Left ventricle myocardium inferior (tissue), 1 donor: Measurements from ENCODE around the gene SLC25A3. TPM values are rescaled to one million over a fixed set of nuclear protein-coding genes. Genes with fewer than 3 reads are reported as not detected.
"Not testable (repeated sequence)": the region's sequence is repeated elsewhere in the genome, so short reads cannot be mapped to it uniquely, and the experiment has no call there.

Experiments used
- DNase-seq: peaks from one replicate; pipeline ENCODE4 v3.0.0-alpha.2; 2020
- H3K27ac ChIP-seq: fragments of 200-600 bp; replicated peaks from 2 replicates; pipeline ENCODE4 v1.8.0; 2021
- H3K27me3 ChIP-seq: fragments of 200-600 bp; 2 replicates; pipeline ENCODE4 v1.8.0; 2021; ENCODE audit warnings: low read depth
- H3K36me3 ChIP-seq: fragments of 200-600 bp; 2 replicates; pipeline ENCODE4 v1.8.0; 2021
- H3K4me1 ChIP-seq: fragments of 200-600 bp; 2 replicates; pipeline ENCODE4 v1.8.0; 2021
- H3K4me3 ChIP-seq: fragments of 200-600 bp; 2 replicates; pipeline ENCODE4 v1.8.0; 2021; ENCODE audit warnings: mild to moderate bottlenecking, moderate library complexity
- H3K9me3 ChIP-seq: fragments of 200-600 bp; replicated peaks from 2 replicates; pipeline ENCODE4 v1.8.0; 2021
- intact Hi-C: fragments of 100-400 bp; cut with micrococcal nuclease; formaldehyde crosslinking; loops from one replicate; pipeline ENCODE4 v1.11.0; 2022
- total RNA-seq: library from RNA; stranded (reverse); fragmentation: NEBNext Ultra II Directional; extraction: Animal tissue kit (Norgen Biotek cat#: 25700); gene quantifications from one replicate; pipeline ENCODE4 v1.2.1, GENCODE V29; 2021
- TF ChIP-seq, protein P1 (sequence below): fragments of 200-600 bp; IDR thresholded peaks from 2 replicates; pipeline ENCODE4 v1.8.0; 2021; ENCODE audit warnings: antibody characterized with exemption, mild to moderate bottlenecking, borderline replicate concordance
- donor health status: DM: no; HTN: yes; CAD: no; lungs with severe emphysema.

Gene SLC25A3
- total RNA-seq, 1 donor from 2014 or later = 1,638 TPM

- Histone ChIP-seq H3K4me1 (peaks cover 24% of the 10 kb centered on the region), H3K9me3 (no peaks in the 10 kb centered on the region), H3K27ac (no peak overlapping the region), H3K27me3 (no peaks in the 10 kb centered on the region), H3K4me3 (no peak overlapping the region), H3K36me3 (no peaks in the 10 kb centered on the region)
- DNase-seq = no peak
- TF ChIP-seq, protein P1, sequence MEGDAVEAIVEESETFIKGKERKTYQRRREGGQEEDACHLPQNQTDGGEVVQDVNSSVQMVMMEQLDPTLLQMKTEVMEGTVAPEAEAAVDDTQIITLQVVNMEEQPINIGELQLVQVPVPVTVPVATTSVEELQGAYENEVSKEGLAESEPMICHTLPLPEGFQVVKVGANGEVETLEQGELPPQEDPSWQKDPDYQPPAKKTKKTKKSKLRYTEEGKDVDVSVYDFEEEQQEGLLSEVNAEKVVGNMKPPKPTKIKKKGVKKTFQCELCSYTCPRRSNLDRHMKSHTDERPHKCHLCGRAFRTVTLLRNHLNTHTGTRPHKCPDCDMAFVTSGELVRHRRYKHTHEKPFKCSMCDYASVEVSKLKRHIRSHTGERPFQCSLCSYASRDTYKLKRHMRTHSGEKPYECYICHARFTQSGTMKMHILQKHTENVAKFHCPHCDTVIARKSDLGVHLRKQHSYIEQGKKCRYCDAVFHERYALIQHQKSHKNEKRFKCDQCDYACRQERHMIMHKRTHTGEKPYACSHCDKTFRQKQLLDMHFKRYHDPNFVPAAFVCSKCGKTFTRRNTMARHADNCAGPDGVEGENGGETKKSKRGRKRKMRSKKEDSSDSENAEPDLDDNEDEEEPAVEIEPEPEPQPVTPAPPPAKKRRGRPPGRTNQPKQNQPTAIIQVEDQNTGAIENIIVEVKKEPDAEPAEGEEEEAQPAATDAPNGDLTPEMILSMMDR = no peak
- intact Hi-C loops = no loop called here
Observed at GRCh38 chr12:98639491-98639890, 46.0 kb downstream of the SLC25A3 start.

DNA sequence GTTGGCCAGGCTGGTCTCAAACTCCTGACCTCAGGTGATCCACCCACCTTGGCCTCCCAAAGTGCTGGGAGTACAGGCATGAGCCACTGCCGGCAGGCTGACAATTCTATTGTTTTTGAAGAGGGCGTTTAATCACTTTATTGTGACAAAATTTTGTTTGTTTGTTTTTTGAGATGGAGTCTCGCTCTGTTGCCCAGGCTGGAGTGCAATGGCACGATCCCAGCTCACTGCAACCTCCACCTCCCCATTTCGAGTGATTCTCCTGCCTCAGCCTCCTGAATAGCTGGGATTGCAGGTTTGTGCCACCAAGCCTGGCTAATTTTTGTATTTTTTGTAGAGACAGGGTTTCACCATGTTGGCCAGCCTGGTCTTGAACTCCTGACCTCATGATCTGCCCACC, 49.3 kb downstream of the SLC25A3 start:
- Histone ChIP-seq H3K4me1 (peaks cover 52% of the 10 kb centered on the region), H3K4me3 (peak overlapping the region; percentile 91)
- H3K36me3 ChIP-seq, H3K27me3 ChIP-seq, intact Hi-C loops, DNase-seq, H3K27ac ChIP-seq, H3K9me3 ChIP-seq: not testable (repeated sequence)

GRCh38 chr12:98644433-98644711, 50.9 kb downstream of the SLC25A3 start:
- Histone ChIP-seq H3K27ac (peak overlapping the region; percentile 90), H3K9me3 (no peaks in the 10 kb centered on the region), H3K4me1 (peaks cover 47% of the 10 kb centered on the region), H3K36me3 (peaks cover 12% of the 10 kb centered on the region), H3K27me3 (no peaks in the 10 kb centered on the region), H3K4me3 (peak overlapping the region; percentile 91)
- TF ChIP-seq, protein P1 = no peak
- intact Hi-C loops = no loop called here
- DNase-seq = no peak

DNA sequence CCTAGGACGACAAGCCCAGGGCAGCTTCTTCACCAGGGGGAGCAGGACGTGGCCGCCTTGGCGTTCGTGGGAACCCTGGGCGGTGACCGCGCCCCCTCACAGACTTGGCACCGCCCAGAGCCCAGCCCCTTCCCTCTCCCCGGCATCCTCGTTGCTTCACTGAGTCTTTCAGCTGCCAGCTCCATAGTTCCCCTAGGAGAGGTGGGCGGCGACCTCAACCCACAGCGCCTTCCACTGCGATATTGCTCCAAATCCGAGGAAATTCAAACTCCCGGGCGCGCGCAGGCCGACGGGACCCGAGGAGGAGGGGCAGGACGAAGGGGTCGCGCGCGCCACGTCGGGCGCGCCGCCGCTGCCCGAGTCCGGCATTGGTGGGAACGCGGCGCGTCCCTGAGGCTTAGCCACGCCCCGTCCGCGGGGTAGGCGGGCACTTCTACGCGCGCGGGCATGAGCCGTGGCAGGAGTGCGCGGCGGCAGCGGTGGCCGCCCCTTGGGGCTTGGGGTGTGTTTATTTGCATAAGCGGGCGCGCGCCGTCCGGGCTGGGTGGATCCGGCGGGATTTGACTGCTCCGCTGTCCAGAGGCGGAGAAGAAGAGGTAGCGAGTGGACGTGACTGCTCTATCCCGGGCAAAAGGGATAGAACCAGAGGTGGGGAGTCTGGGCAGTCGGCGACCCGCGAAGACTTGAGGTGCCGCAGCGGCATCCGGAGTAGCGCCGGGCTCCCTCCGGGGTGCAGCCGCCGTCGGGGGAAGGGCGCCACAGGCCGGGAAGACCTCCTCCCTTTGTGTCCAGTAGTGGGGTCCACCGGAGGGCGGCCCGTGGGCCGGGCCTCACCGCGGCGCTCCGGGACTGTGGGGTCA, 51.5 kb downstream of the SLC25A3 start, which contains the start of the genes APAF1 and IKBIP:
TSS of gene APAF1 (plus strand) at position 579 of the 860 bp plus-strand sequence. CDS start 3,070 bp downstream, outside the sequence.
TSS of gene IKBIP (minus strand) at position 77 of the 860 bp plus-strand sequence. CDS start 87 bp downstream, outside the sequence.
- Histone ChIP-seq H3K4me3 (peak within 1 kb of the TSS; percentile 91), H3K4me1 (peaks cover 41% of the 10 kb centered on the region), H3K9me3 (no peaks in the 10 kb centered on the region), H3K27me3 (no peaks in the 10 kb centered on the region), H3K27ac (peak within 1 kb of the TSS; percentile 90), H3K36me3 (peaks cover 18% of the 10 kb centered on the region)
- intact Hi-C loops = loop anchor here (5.0 kb wide), 1 partner anchor 48 kb away; no protein-coding TSS in a partner anchor
- DNase-seq = peak; percentile 99
- TF ChIP-seq, protein P1 = no peak

DNA sequence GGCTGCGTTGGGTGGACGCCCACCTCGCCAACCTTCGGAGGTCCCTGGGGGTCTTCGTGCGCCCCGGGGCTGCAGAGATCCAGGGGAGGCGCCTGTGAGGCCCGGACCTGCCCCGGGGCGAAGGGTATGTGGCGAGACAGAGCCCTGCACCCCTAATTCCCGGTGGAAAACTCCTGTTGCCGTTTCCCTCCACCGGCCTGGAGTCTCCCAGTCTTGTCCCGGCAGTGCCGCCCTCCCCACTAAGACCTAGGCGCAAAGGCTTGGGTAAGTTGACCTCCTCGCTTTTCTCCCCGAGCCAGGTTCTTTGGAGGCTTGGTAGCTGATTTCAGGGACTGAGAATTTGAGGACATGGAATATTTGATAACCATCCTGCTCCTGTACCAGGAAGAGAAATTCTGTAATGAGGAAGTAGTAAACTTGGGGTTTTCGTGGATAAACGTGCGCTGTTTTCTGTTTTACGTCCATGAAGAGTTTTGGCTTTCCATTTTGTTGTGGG, 52.1 kb downstream of the SLC25A3 start:
- H3K36me3 ChIP-seq = peaks cover 25% of the 10 kb centered on the region
- DNase-seq = no peak

More for the DNA sequence above, 52.1 kb downstream of the SLC25A3 start:
- Histone ChIP-seq H3K27me3 (no peaks in the 10 kb centered on the region), H3K4me3 (peak overlapping the region; percentile 91), H3K9me3 (no peaks in the 10 kb centered on the region), H3K4me1 (peaks cover 41% of the 10 kb centered on the region), H3K27ac (peak overlapping the region; percentile 90)
- intact Hi-C loops = loop anchor here (5.0 kb wide), 1 partner anchor 48 kb away; no protein-coding TSS in a partner anchor
- TF ChIP-seq, protein P1 = no peak
